Endodermal cell (in vitro differentiated cells): ENCODE measurements around the gene NEMP2. TPM values are rescaled to one million over a fixed set of nuclear protein-coding genes. Genes with fewer than 3 reads are reported as not detected.

Experiments used
- DNase-seq: peaks from one replicate; pipeline ENCODE4 v3.0.0-alpha.2; 2017
- H3K27ac ChIP-seq: 2 replicates; pipeline ENCODE4 v1.5.1; 2013; ENCODE audit warnings: mild to moderate bottlenecking, low read depth, low read length, moderate library complexity
- H3K27me3 ChIP-seq: 2 replicates; pipeline ENCODE4 v1.6.1; 2013; ENCODE audit warnings: mild to moderate bottlenecking, low read length, moderate library complexity; ENCODE audit not compliant: insufficient read depth, control insufficient read depth, poor library complexity, severe bottlenecking
- H3K36me3 ChIP-seq: 2 replicates; pipeline ENCODE4 v1.7.0; 2013; ENCODE audit warnings: mild to moderate bottlenecking, low read length, moderate library complexity; ENCODE audit not compliant: control insufficient read depth, insufficient read depth
- H3K4me1 ChIP-seq: one replicate; pipeline ENCODE4 v1.7.0; 2013; ENCODE audit warnings: low read length; ENCODE audit not compliant: control insufficient read depth, insufficient read depth
- H3K4me3 ChIP-seq: 2 replicates; pipeline ENCODE4 v1.5.1; 2013; ENCODE audit warnings: mild to moderate bottlenecking, low read length, moderate library complexity
- H3K9ac ChIP-seq: 2 replicates; pipeline ENCODE4 v1.6.1; 2013; ENCODE audit warnings: mild to moderate bottlenecking, low read length, moderate library complexity; ENCODE audit not compliant: poor library complexity, severe bottlenecking; ENCODE audit errors: extremely low read depth
- H3K9me3 ChIP-seq: 2 replicates; pipeline ENCODE4 v1.6.1; 2013; ENCODE audit warnings: mild to moderate bottlenecking, low read length, moderate library complexity; ENCODE audit not compliant: control insufficient read depth
- H3K27ac Mint-ChIP-seq: 2 replicates; pipeline ENCODE4 v1.8.0; 2020; ENCODE audit warnings: mixed read lengths
- H3K27me3 Mint-ChIP-seq: 2 replicates; pipeline ENCODE4 v1.8.0; 2021; ENCODE audit warnings: mild to moderate bottlenecking, mixed read lengths; ENCODE audit not compliant: insufficient read depth
- H3K36me3 Mint-ChIP-seq: 2 replicates; pipeline ENCODE4 v1.8.0; 2020; ENCODE audit warnings: low read depth, mixed read lengths
- H3K4me1 Mint-ChIP-seq: 2 replicates; pipeline ENCODE4 v1.8.0; 2020; ENCODE audit warnings: mixed read lengths
- H3K4me3 Mint-ChIP-seq: 2 replicates; pipeline ENCODE4 v1.8.0; 2020; ENCODE audit warnings: mild to moderate bottlenecking, moderate library complexity, mixed read lengths
- H3K9me3 Mint-ChIP-seq: 2 replicates; pipeline ENCODE4 v1.8.0; 2020; ENCODE audit warnings: mild to moderate bottlenecking, mixed read lengths
- CTCF ChIP-seq: fragments of 200-600 bp; sonication (generic); conservative IDR thresholded peaks from 2 replicates; pipeline ENCODE4 v1.5.0; 2021; ENCODE audit warnings: antibody characterized with exemption, mild to moderate bottlenecking
- WGBS, 2 experiments: methylation state at CpG; one replicate each; pipeline versions ENCODE4 v1.1.5 to v1.1.7; 2013; ENCODE audit warnings: missing lambda C conversion rate in 2 of 2, mixed read lengths in 1 of 2; ENCODE audit not compliant: insufficient coverage in 1 of 2, insufficient read length in 1 of 2; 5-methylcytosine and 5-hydroxymethylcytosine counted together
- total RNA-seq, 2 donors: library from RNA; stranded (reverse); fragmentation: NEBNext Ultra II Directional in 1 of 2; extraction: Animal tissue kit (Norgen Biotek cat#: 25700) in 1 of 2; gene quantifications; 2 replicates in 1 of 2; 3 replicates in 1 of 2; pipeline ENCODE4 v1.2.1, GENCODE V29; 2021

Gene NEMP2
- total RNA-seq, 2 donors from 2014 or later: 7.2 to 11.3 TPM

DNA sequence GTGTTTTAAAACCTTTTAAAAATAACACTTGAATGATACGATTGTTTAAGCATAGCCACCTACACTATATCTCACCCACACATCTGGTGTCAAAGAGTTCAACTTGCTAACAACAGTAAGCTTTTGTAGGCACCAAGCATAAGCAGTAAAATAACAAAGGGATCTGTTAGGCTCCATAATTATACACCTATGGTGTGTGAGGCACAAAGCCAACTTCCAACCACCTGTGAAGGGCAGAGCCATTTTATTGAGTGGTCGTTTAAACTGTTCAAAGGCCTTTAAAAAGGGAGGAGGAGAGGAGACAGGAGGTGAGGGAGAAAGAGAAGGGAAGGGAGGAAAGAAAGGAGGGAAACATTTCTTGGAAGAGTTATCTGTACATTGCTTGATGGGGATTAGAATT, 27.9 kb downstream of the NEMP2 start:
- 77% methylated on average over 2 of the region's 2 CpGs; no CpG with 5 or more reads in 1 of the 2 experiments for WGBS, 2 experiments
- no peaks in the 10 kb centered on the region for H3K36me3 ChIP-seq
- H3K9me3 Mint-ChIP-seq: no peaks in the 10 kb centered on the region
- no peak overlapping the region for H3K27ac Mint-ChIP-seq
- no peak for DNase-seq
- no peaks in the 10 kb centered on the region for H3K27me3 ChIP-seq
- peaks cover 5% of the 10 kb centered on the region for H3K36me3 Mint-ChIP-seq
- no peaks in the 10 kb centered on the region for H3K9me3 ChIP-seq
- H3K4me3 Mint-ChIP-seq: no peak overlapping the region
- no peak for TF ChIP-seq CTCF
- no peaks in the 10 kb centered on the region for H3K27me3 Mint-ChIP-seq
- no peak overlapping the region for H3K27ac ChIP-seq
- H3K4me1 Mint-ChIP-seq: peaks cover 15% of the 10 kb centered on the region
- no peak overlapping the region for H3K4me3 ChIP-seq
- H3K4me1 ChIP-seq: no peaks in the 10 kb centered on the region
- H3K9ac ChIP-seq: no peak overlapping the region

DNA sequence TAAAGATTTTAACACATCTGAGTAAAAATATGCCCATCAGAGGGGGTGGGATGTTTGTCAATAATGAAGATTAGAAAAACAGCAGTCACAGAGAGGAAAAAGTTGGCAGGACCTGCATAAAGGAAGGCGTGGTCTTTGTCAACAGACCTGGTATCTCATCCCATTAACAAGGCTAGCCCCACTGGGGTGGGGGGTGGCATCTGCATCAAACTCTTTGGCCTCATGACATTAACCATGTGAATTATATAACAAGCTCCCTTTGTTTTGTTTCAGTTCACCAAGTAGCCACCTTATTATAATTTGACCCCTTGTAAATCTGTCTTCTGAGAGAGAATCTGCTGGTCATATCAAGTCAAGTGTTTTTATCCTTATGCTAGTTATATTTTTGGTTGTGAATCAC, 28.8 kb downstream of the NEMP2 start:
- H3K27me3 Mint-ChIP-seq: no peaks in the 10 kb centered on the region
- 65 to 100% methylated on average over 1 of the region's 1 CpG for WGBS, 2 experiments

GRCh38 chr2:190504912-190505311, 29.6 kb downstream of the NEMP2 start:
- no peaks in the 10 kb centered on the region for H3K9me3 Mint-ChIP-seq
- H3K36me3 Mint-ChIP-seq: peaks cover under 1% of the 10 kb centered on the region
- no peaks in the 10 kb centered on the region for H3K4me1 ChIP-seq
- no peaks in the 10 kb centered on the region for H3K27me3 Mint-ChIP-seq
- WGBS, 2 experiments: 95 to 100% methylated on average over 2 to 3 of the region's 3 CpGs
- H3K4me1 Mint-ChIP-seq: peaks cover 20% of the 10 kb centered on the region
- DNase-seq: no peak
- H3K4me3 ChIP-seq: no peak overlapping the region
- no peak overlapping the region for H3K27ac Mint-ChIP-seq
- H3K9ac ChIP-seq: no peak overlapping the region
- no peaks in the 10 kb centered on the region for H3K9me3 ChIP-seq
- no peaks in the 10 kb centered on the region for H3K36me3 ChIP-seq
- no peak for TF ChIP-seq CTCF
- no peaks in the 10 kb centered on the region for H3K27me3 ChIP-seq
- H3K27ac ChIP-seq: no peak overlapping the region
- no peak overlapping the region for H3K4me3 Mint-ChIP-seq

More for the DNA sequence above, 28.8 kb downstream of the NEMP2 start:
- no peak for TF ChIP-seq CTCF
- Histone ChIP-seq H3K9me3 (no peaks in the 10 kb centered on the region), H3K27ac (no peak overlapping the region), H3K4me3 (no peak overlapping the region), H3K36me3 (no peaks in the 10 kb centered on the region), H3K4me1 (no peaks in the 10 kb centered on the region), H3K27me3 (no peaks in the 10 kb centered on the region), H3K9ac (no peak overlapping the region)
- Mint-ChIP-seq H3K4me1 (peaks cover 15% of the 10 kb centered on the region), H3K9me3 (no peaks in the 10 kb centered on the region), H3K27ac (no peak overlapping the region), H3K36me3 (peaks cover 5% of the 10 kb centered on the region), H3K4me3 (no peak overlapping the region)
- no peak for DNase-seq
